Fibroblast of lung (primary cell): ENCODE data around the gene MCF2L2. TPM values are rescaled to one million over a fixed set of nuclear protein-coding genes. Genes with fewer than 3 reads are reported as not detected.
"Not testable (repeated sequence)": the region's sequence is repeated elsewhere in the genome, so short reads cannot be mapped to it uniquely, and the experiment has no call there.

ENCODE experiments used
- DNase-seq, 2 donors: peaks; one replicate each; pipeline versions ENCODE4 v3.0.0 to v3.0.0-alpha.2; 2010; ENCODE audit warnings: low read depth in 2 of 2
- H2AFZ ChIP-seq: 2 replicates; pipeline ENCODE4 v1.5.1; 2012; ENCODE audit warnings: low read length, control low read depth, inconsistent platforms
- H3K27ac ChIP-seq: 2 replicates; pipeline ENCODE4 v1.5.1; 2011; ENCODE audit warnings: low read length, control low read depth; ENCODE audit not compliant: insufficient read depth
- H3K27me3 ChIP-seq: 2 replicates; pipeline ENCODE4 v1.5.1; 2011; ENCODE audit warnings: mild to moderate bottlenecking, low read length; ENCODE audit not compliant: control insufficient read depth, insufficient read depth
- H3K36me3 ChIP-seq: 2 replicates; pipeline ENCODE4 v1.5.1; 2011; ENCODE audit warnings: low read length; ENCODE audit not compliant: control insufficient read depth, insufficient read depth
- H3K4me1 ChIP-seq: 2 replicates; pipeline ENCODE4 v1.5.1; 2011; ENCODE audit warnings: low read length; ENCODE audit not compliant: control insufficient read depth, insufficient read depth; ENCODE audit errors: extremely low read depth
- H3K4me2 ChIP-seq: 2 replicates; pipeline ENCODE4 v1.5.1; 2011; ENCODE audit warnings: low read length, control low read depth; ENCODE audit not compliant: insufficient read depth; ENCODE audit errors: extremely low read depth
- H3K4me3 ChIP-seq, 4 experiments: fragments of 200-600 bp in 1 of 4; sonication (generic) in 1 of 4; replicated peaks in 1 of 4; 2 replicates each; pipeline ENCODE4 v1.5.1; 2011 to 2016; ENCODE audit warnings: low read length in 4 of 4, low read depth in 3 of 4, mild to moderate bottlenecking in 3 of 4, control low read depth in 2 of 4, inconsistent platforms in 1 of 4, mixed read lengths in 1 of 4; ENCODE audit not compliant: insufficient read depth in 1 of 4; ENCODE audit errors: control extremely low read depth in 1 of 4
- H3K79me2 ChIP-seq: 2 replicates; pipeline ENCODE4 v1.5.1; 2012; ENCODE audit warnings: mild to moderate bottlenecking, low read length, inconsistent platforms; ENCODE audit not compliant: control insufficient read depth, insufficient read depth
- H3K9ac ChIP-seq: 2 replicates; pipeline ENCODE4 v1.5.1; 2011; ENCODE audit warnings: mild to moderate bottlenecking, low read length, control low read depth; ENCODE audit not compliant: insufficient read depth
- H3K9me3 ChIP-seq: 2 replicates; pipeline ENCODE4 v1.5.1; 2012; ENCODE audit warnings: low read depth, low read length; ENCODE audit not compliant: control insufficient read depth, insufficient read depth
- H4K20me1 ChIP-seq: 2 replicates; pipeline ENCODE4 v1.5.1; 2011; ENCODE audit warnings: low read length; ENCODE audit not compliant: control insufficient read depth, insufficient read depth; ENCODE audit errors: extremely low read depth
- CTCF ChIP-seq, 2 donors: IDR thresholded peaks in 1 of 2; conservative IDR thresholded peaks in 1 of 2; 1 replicate in 1 of 2; 2 replicates in 1 of 2; pipeline ENCODE4 v1.5.1; 2011 to 2012; ENCODE audit warnings: low read length in 2 of 2, control low read depth in 1 of 2, inconsistent platforms in 1 of 2, low read depth in 1 of 2, mild to moderate bottlenecking in 1 of 2
- EZH2 ChIP-seq: IDR thresholded peaks from 2 replicates; pipeline ENCODE4 v1.5.1; 2012; ENCODE audit warnings: low read length, control low read depth, mild to moderate bottlenecking; ENCODE audit errors: missing control alignments
- polyA plus RNA-seq, 2 donors: library from polyadenylated mRNA; depleted of rRNA in 1 of 2; stranded (reverse) in 1 of 2; unstranded in 1 of 2; fragments of >200 nt; gene quantifications; 2 replicates each; pipeline ENCODE4 v1.2.1, GENCODE V29; 2011 to 2012; ENCODE audit warnings: missing spikeins in 1 of 2
- total RNA-seq: library from RNA; depleted of rRNA; stranded (reverse); fragments of >200 nt; gene quantifications from 2 replicates; pipeline ENCODE4 v1.2.1, GENCODE V29; 2014

The MCF2L2 gene
- total and polyA plus RNA-seq, 2 donors (not counting 1 experiment from before 2014, with no cell fraction given) = under 0.01 to 0.08 TPM

GRCh38 chr3:183178512-183178832, 249.9 kb downstream of the MCF2L2 start:
- H3K79me2 ChIP-seq = no peaks in the 10 kb centered on the region
- no peak overlapping the region for H3K27ac ChIP-seq
- H3K27me3 ChIP-seq = peaks cover 13% of the 10 kb centered on the region
- no peaks in the 10 kb centered on the region for H3K9me3 ChIP-seq
- no peak for DNase-seq
- no peaks in the 10 kb centered on the region for H3K36me3 ChIP-seq
- no peak overlapping the region for H3K9ac ChIP-seq
- H3K4me3 ChIP-seq = peak overlapping the region; percentile 46 to 77 (median 61)
- H4K20me1 ChIP-seq = no peaks in the 10 kb centered on the region
- no peaks in the 10 kb centered on the region for H3K4me1 ChIP-seq
- peak overlapping the region; percentile 89 for H3K4me2 ChIP-seq
- H2AFZ ChIP-seq = no peak overlapping the region
- TF ChIP-seq EZH2 (no peak), CTCF (conservative IDR thresholded peaks at IDR 0.05 in 1 of 2, IDR thresholded peaks at IDR 0.05 in 1 of 2; ENCODE audit: low read depth in 1 of 2, low read length in 2 of 2) (no peak)

GRCh38 chr3:183172051-183172639, 256.3 kb downstream of the MCF2L2 start:
- Histone ChIP-seq H3K79me2 (no peaks in the 10 kb centered on the region), H4K20me1 (no peaks in the 10 kb centered on the region), H3K9me3 (no peaks in the 10 kb centered on the region), H2AFZ (no peak overlapping the region), H3K4me1 (no peaks in the 10 kb centered on the region), H3K9ac (no peak overlapping the region), H3K27ac (no peak overlapping the region), H3K27me3 (peaks cover 4% of the 10 kb centered on the region), H3K36me3 (no peaks in the 10 kb centered on the region), H3K4me3 (no peak overlapping the region), H3K4me2 (no peak overlapping the region)
- no peak for TF ChIP-seq EZH2
- TF ChIP-seq CTCF (conservative IDR thresholded peaks at IDR 0.05 in 1 of 2, IDR thresholded peaks at IDR 0.05 in 1 of 2; ENCODE audit: low read depth in 1 of 2, low read length in 2 of 2) = no peak
- DNase-seq = no peak

- H3K9me3 ChIP-seq, H3K27me3 ChIP-seq, H3K27ac ChIP-seq, H3K4me3 ChIP-seq, H3K36me3 ChIP-seq, DNase-seq, H2AFZ ChIP-seq, H3K4me1 ChIP-seq, H3K9ac ChIP-seq, H4K20me1 ChIP-seq, H3K79me2 ChIP-seq, H3K4me2 ChIP-seq: not testable (repeated sequence)
Measured at GRCh38 chr3:183167975-183168374, 260.4 kb downstream of the MCF2L2 start.
